GM23338 (cell line): ENCODE data around the gene SEMA3E. TPM values are rescaled to one million over a fixed set of nuclear protein-coding genes. Genes with fewer than 3 reads are reported as not detected.

ENCODE experiments used
- ATAC-seq: fragments of 200-7000 bp; cut with Tn5 transposase; 3 replicates; pipeline ENCODE4 v1.9.1; 2020
- DNase-seq: peaks from one replicate; pipeline ENCODE4 v3.0.0-alpha.2; 2015; ENCODE audit warnings: low spot score
- H2AFZ ChIP-seq: fragments of 200-600 bp; sonication (generic); 2 replicates; pipeline ENCODE4 v1.8.0; 2016; ENCODE audit warnings: antibody characterized with exemption, mild to moderate bottlenecking, moderate library complexity
- H3F3A ChIP-seq: fragments of 200-600 bp; sonication (generic); replicated peaks from 2 replicates; pipeline ENCODE4 v1.8.0; 2017; ENCODE audit warnings: antibody characterized with exemption, mixed run types, low read depth
- H3K27ac ChIP-seq: fragments of 200-600 bp; sonication (generic); 2 replicates; pipeline ENCODE4 v1.6.1; 2016; ENCODE audit warnings: low read depth
- H3K27me3 ChIP-seq: fragments of 200-600 bp; sonication (generic); 2 replicates; pipeline ENCODE4 v1.8.0; 2016; ENCODE audit warnings: mild to moderate bottlenecking, mixed run types, moderate library complexity; ENCODE audit not compliant: insufficient read depth
- H3K36me3 ChIP-seq: fragments of 200-600 bp; sonication (generic); 2 replicates; pipeline ENCODE4 v1.8.0; 2016; ENCODE audit warnings: mild to moderate bottlenecking; ENCODE audit not compliant: insufficient read depth
- H3K4me1 ChIP-seq: fragments of 200-600 bp; sonication (generic); 2 replicates; pipeline ENCODE4 v1.8.0; 2016; ENCODE audit warnings: mild to moderate bottlenecking, moderate library complexity; ENCODE audit not compliant: insufficient read depth
- H3K4me2 ChIP-seq: fragments of 200-600 bp; sonication (generic); 2 replicates; pipeline ENCODE4 v1.7.1; 2017; ENCODE audit warnings: mixed run types
- H3K4me3 ChIP-seq: fragments of 200-600 bp; sonication (generic); 2 replicates; pipeline ENCODE4 v1.6.1; 2016; ENCODE audit warnings: mixed run types
- H3K79me2 ChIP-seq: fragments of 200-600 bp; sonication (generic); replicated peaks from 2 replicates; pipeline ENCODE4 v1.8.0; 2017; ENCODE audit warnings: mild to moderate bottlenecking; ENCODE audit not compliant: insufficient read depth
- H3K9me2 ChIP-seq: fragments of 200-600 bp; sonication (generic); 2 replicates; pipeline ENCODE4 v1.8.0; 2017; ENCODE audit not compliant: insufficient read depth
- H4K20me1 ChIP-seq: fragments of 200-600 bp; sonication (generic); replicated peaks from 2 replicates; pipeline ENCODE4 v1.8.0; 2017; ENCODE audit warnings: mild to moderate bottlenecking; ENCODE audit not compliant: insufficient read depth
- H3K27ac Mint-ChIP-seq: 2 replicates; pipeline ENCODE4 v1.8.0; 2020; ENCODE audit warnings: inconsistent platforms, mild to moderate bottlenecking, moderate library complexity, mixed read lengths
- H3K27me3 Mint-ChIP-seq: 3 replicates; pipeline ENCODE4 v1.8.0; 2022; ENCODE audit warnings: low read depth, mild to moderate bottlenecking, moderate library complexity, mixed read lengths, inconsistent platforms; ENCODE audit not compliant: insufficient read depth, poor library complexity
- H3K36me3 Mint-ChIP-seq: 3 replicates; pipeline ENCODE4 v1.8.0; 2021; ENCODE audit warnings: low read depth, mild to moderate bottlenecking, inconsistent platforms, moderate library complexity, mixed read lengths
- H3K4me1 Mint-ChIP-seq: 3 replicates; pipeline ENCODE4 v1.8.0; 2020; ENCODE audit warnings: mild to moderate bottlenecking, inconsistent platforms, mixed read lengths
- H3K4me3 Mint-ChIP-seq: 3 replicates; pipeline ENCODE4 v1.8.0; 2021; ENCODE audit warnings: moderate library complexity, mild to moderate bottlenecking, inconsistent platforms, mixed read lengths
- H3K9me3 Mint-ChIP-seq: 3 replicates; pipeline ENCODE4 v1.8.0; 2020; ENCODE audit warnings: moderate library complexity, mild to moderate bottlenecking, inconsistent platforms, mixed read lengths
- CREB1 ChIP-seq: fragments of 250-450 bp; sonication (Bioruptor Pico); IDR thresholded peaks from 2 replicates; pipeline ENCODE4 v1.5.0; 2020; ENCODE audit warnings: low read depth, mild to moderate bottlenecking, moderate library complexity
- EZH2 ChIP-seq: fragments of 200-600 bp; sonication (generic); IDR thresholded peaks from one replicate; pipeline ENCODE4 v1.8.0; 2017; ENCODE audit warnings: antibody characterized with exemption, mild to moderate bottlenecking, low read depth; ENCODE audit not compliant: unreplicated experiment
- EZH2phosphoT487 ChIP-seq: fragments of 200-600 bp; sonication (generic); IDR thresholded peaks from one replicate; pipeline ENCODE4 v1.8.1; 2018; ENCODE audit warnings: antibody characterized with exemption; ENCODE audit not compliant: unreplicated experiment
- JUNB ChIP-seq: IDR thresholded peaks from one replicate; pipeline ENCODE4 v1.6.1; 2016; ENCODE audit warnings: antibody characterized with exemption; ENCODE audit not compliant: unreplicated experiment
- NANOG ChIP-seq: IDR thresholded peaks from 2 replicates; pipeline ENCODE4 v1.6.1; 2016; ENCODE audit warnings: antibody characterized with exemption, borderline replicate concordance
- POLR2AphosphoS5 ChIP-seq: IDR thresholded peaks from 2 replicates; pipeline ENCODE4 v1.6.1; 2016; ENCODE audit warnings: antibody characterized with exemption, low read depth
- ZNF114 ChIP-seq: fragments of 250-450 bp; sonication (Bioruptor Pico); IDR thresholded peaks from 2 replicates; pipeline ENCODE4 v1.5.0; 2020; ENCODE audit warnings: mild to moderate bottlenecking, moderate library complexity
- ZNF331 ChIP-seq: fragments of 250-450 bp; sonication (Bioruptor Pico); IDR thresholded peaks from 2 replicates; pipeline ENCODE4 v1.5.0; 2020; ENCODE audit warnings: low read depth, mild to moderate bottlenecking, moderate library complexity
- polyA plus RNA-seq: library from polyadenylated mRNA; unstranded; fragments of >200 nt; fragmentation: Nextera tagmentation; extraction: Ambion mirVana; gene quantifications from 2 replicates; pipeline ENCODE4 v1.2.1, GENCODE V29; 2016
- total RNA-seq: library from RNA; depleted of rRNA; stranded (reverse); fragments of >200 nt; shearing (Covaris generic); gene quantifications from 2 replicates; pipeline ENCODE4 v1.2.3, GENCODE V29; 2014
- TF ChIP-seq, protein P1 (sequence below): IDR thresholded peaks from 2 replicates; pipeline ENCODE4 v1.6.1; 2016; ENCODE audit warnings: antibody characterized with exemption
- TF ChIP-seq, protein P2 (sequence below): IDR thresholded peaks from one replicate; pipeline ENCODE4 v1.6.1; 2018; ENCODE audit warnings: antibody characterized with exemption; ENCODE audit not compliant: unreplicated experiment

SEMA3E gene
- total and polyA plus RNA-seq, 2 experiments from 2014 or later, result 5.4 to 15.7 TPM

DNA sequence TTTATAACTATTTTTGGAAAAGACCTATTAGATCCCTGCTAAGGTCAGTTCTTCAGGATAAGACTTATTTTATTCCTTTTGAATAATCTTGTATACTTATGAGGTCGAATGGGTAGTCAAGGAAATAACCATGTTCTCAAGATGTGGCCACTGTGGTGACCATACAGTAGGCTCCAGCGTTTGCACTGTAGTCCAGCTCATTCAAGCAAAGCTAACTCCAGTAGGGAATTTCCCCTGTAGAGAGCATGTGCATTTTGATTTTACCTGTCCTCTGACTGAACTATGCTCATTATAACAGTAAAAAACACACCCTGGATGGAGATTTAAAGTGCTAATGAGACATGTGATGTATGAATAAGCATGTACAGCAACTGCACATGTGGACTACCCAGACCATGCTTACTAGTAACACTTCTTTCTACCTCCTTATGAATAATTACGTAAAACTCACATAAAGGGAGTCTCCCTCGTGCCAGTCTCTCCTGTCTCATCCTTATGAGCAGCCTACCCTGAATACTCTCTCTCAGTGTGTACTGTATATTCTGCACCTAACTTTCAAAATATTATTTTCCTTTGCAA, 32.4 kb upstream of the SEMA3E start:
- Histone ChIP-seq H3K9me2 (no peaks in the 10 kb centered on the region), H3K4me2 (no peak overlapping the region), H2AFZ (no peak overlapping the region), H3K27ac (no peak overlapping the region), H3K79me2 (no peaks in the 10 kb centered on the region), H3K4me1 (peaks cover 23% of the 10 kb centered on the region), H4K20me1 (no peaks in the 10 kb centered on the region), H3K4me3 (no peak overlapping the region), H3F3A (no peaks in the 10 kb centered on the region), H3K27me3 (peaks cover 31% of the 10 kb centered on the region), H3K36me3 (no peaks in the 10 kb centered on the region)
- Mint-ChIP-seq H3K27me3 (peaks cover 10% of the 10 kb centered on the region), H3K27ac (no peak overlapping the region), H3K9me3 (no peaks in the 10 kb centered on the region; the same call in 2 of the 3 replicates), H3K36me3 (no peaks in the 10 kb centered on the region), H3K4me1 (peaks cover 44% of the 10 kb centered on the region), H3K4me3 (no peak overlapping the region)
- DNase-seq (no peak), ATAC-seq (no peak)
- TF ChIP-seq EZH2 (no peak), ZNF331 (CRISPR knock-in tag) (no peak), EZH2phosphoT487 (no peak)

DNA sequence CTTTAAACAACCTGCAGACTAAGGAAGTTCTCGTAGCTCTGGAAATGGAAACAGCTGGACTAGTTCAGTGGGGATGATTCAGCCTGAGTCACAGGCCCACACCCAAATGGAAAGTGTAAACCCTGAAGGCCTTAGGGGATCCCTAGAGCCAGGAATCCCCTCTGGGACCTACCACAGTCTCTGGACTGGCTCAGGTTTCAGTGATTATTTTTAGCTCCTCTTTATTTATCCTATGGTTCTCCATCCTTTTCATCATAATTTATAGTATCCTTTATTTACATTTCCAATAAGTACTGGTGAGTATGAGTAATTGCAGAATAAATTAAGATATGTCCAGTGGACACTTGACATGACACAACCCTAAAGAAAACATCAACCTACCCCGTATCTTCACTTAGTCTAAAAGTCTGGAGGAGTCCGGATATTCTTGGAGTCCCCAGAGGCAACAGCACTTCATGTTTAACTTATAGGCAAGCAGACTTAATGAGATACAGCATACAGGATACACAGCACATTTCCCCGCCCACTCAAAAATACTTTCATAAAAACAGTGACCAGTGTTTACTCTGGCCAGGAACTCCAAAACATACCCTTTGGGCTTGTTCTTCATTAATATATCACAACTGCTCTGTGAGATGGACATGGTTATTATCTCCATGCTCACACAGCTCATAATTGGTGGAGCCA, 28.4 kb upstream of the SEMA3E start:
- no peaks in the 10 kb centered on the region for H4K20me1 ChIP-seq
- Mint-ChIP-seq H3K27me3 (peaks cover 4% of the 10 kb centered on the region), H3K27ac (no peak overlapping the region), H3K4me1 (peaks cover 26% of the 10 kb centered on the region), H3K4me3 (no peak overlapping the region), H3K9me3 (peaks cover 7% of the 10 kb centered on the region; the same call in 1 of the 3 replicates), H3K36me3 (no peaks in the 10 kb centered on the region; the same call in 2 of the 3 replicates)
- no peaks in the 10 kb centered on the region for H3K79me2 ChIP-seq
- H2AFZ ChIP-seq, result no peak overlapping the region
- peaks cover 10% of the 10 kb centered on the region; the same call in 1 of the 2 replicates for H3K4me1 ChIP-seq
- H3K4me2 ChIP-seq, result no peak overlapping the region
- H3K36me3 ChIP-seq, result no peaks in the 10 kb centered on the region
- no peak overlapping the region for H3K27ac ChIP-seq
- DNase-seq (no peak), ATAC-seq (peak; percentile 60)
- no peaks in the 10 kb centered on the region for H3K9me2 ChIP-seq
- H3F3A ChIP-seq, result no peaks in the 10 kb centered on the region
- H3K4me3 ChIP-seq, result no peak overlapping the region
- peaks cover 2% of the 10 kb centered on the region; the same call in 1 of the 2 replicates for H3K27me3 ChIP-seq
- no peak for TF ChIP-seq NANOG
- TF ChIP-seq EZH2phosphoT487, result no peak
- TF ChIP-seq, protein P1, sequence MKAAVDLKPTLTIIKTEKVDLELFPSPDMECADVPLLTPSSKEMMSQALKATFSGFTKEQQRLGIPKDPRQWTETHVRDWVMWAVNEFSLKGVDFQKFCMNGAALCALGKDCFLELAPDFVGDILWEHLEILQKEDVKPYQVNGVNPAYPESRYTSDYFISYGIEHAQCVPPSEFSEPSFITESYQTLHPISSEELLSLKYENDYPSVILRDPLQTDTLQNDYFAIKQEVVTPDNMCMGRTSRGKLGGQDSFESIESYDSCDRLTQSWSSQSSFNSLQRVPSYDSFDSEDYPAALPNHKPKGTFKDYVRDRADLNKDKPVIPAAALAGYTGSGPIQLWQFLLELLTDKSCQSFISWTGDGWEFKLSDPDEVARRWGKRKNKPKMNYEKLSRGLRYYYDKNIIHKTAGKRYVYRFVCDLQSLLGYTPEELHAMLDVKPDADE, result no peak
- TF ChIP-seq, protein P2, sequence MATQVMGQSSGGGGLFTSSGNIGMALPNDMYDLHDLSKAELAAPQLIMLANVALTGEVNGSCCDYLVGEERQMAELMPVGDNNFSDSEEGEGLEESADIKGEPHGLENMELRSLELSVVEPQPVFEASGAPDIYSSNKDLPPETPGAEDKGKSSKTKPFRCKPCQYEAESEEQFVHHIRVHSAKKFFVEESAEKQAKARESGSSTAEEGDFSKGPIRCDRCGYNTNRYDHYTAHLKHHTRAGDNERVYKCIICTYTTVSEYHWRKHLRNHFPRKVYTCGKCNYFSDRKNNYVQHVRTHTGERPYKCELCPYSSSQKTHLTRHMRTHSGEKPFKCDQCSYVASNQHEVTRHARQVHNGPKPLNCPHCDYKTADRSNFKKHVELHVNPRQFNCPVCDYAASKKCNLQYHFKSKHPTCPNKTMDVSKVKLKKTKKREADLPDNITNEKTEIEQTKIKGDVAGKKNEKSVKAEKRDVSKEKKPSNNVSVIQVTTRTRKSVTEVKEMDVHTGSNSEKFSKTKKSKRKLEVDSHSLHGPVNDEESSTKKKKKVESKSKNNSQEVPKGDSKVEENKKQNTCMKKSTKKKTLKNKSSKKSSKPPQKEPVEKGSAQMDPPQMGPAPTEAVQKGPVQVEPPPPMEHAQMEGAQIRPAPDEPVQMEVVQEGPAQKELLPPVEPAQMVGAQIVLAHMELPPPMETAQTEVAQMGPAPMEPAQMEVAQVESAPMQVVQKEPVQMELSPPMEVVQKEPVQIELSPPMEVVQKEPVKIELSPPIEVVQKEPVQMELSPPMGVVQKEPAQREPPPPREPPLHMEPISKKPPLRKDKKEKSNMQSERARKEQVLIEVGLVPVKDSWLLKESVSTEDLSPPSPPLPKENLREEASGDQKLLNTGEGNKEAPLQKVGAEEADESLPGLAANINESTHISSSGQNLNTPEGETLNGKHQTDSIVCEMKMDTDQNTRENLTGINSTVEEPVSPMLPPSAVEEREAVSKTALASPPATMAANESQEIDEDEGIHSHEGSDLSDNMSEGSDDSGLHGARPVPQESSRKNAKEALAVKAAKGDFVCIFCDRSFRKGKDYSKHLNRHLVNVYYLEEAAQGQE, result no peak
- TF ChIP-seq ZNF114 (CRISPR knock-in tag), result no peak
- TF ChIP-seq ZNF331 (CRISPR knock-in tag), result no peak
- TF ChIP-seq CREB1 (CRISPR knock-in tag), result no peak
- no peak for TF ChIP-seq JUNB
- TF ChIP-seq POLR2AphosphoS5, result no peak
